HepG2 (cell line): ENCODE results near the gene SNX9. TPM values are rescaled to one million over a fixed set of nuclear protein-coding genes. Genes with fewer than 3 reads are reported as not detected.

Experiments
- BCL3 ChIP-seq: sonication (generic); formaldehyde crosslinking; IDR thresholded peaks from 2 replicates; pipeline ENCODE4 v1.5.1; 2020; ENCODE audit warnings: mild to moderate bottlenecking, missing genetic modification reagents, moderate library complexity
- CBFB ChIP-seq: sonication (generic); formaldehyde crosslinking; IDR thresholded peaks from 2 replicates; pipeline ENCODE4 v1.4.0; 2020; ENCODE audit warnings: missing genetic modification reagents
- CENPX ChIP-seq: sonication (generic); formaldehyde crosslinking; IDR thresholded peaks from 2 replicates; pipeline ENCODE4 v1.9.0; 2021; ENCODE audit warnings: mild to moderate bottlenecking, missing genetic modification reagents, moderate library complexity
- GABPB1 ChIP-seq: IDR thresholded peaks from 2 replicates; pipeline ENCODE4 v1.6.1; 2016; ENCODE audit warnings: mild to moderate bottlenecking, missing genetic modification reagents, moderate library complexity, missing compliant biosample characterization
- HES4 ChIP-seq: sonication (generic); formaldehyde crosslinking; IDR thresholded peaks from 2 replicates; pipeline ENCODE4 v1.9.0; 2021; ENCODE audit warnings: mild to moderate bottlenecking, missing genetic modification reagents, borderline replicate concordance
- HNRNPLL ChIP-seq: fragments of 200-400 bp; formaldehyde crosslinking; IDR thresholded peaks from 2 replicates; pipeline ENCODE4 v1.6.1; 2017; ENCODE audit warnings: mild to moderate bottlenecking, low read depth, low read length; ENCODE audit not compliant: poor library complexity, severe bottlenecking
- JUND ChIP-seq: sonication (generic); formaldehyde crosslinking; IDR thresholded peaks from 2 replicates; pipeline ENCODE4 v1.8.0; 2022; ENCODE audit warnings: mild to moderate bottlenecking, missing genetic modification reagents
- NCOA1 ChIP-seq: sonication (generic); formaldehyde crosslinking; IDR thresholded peaks from 2 replicates; pipeline ENCODE4 v1.9.0; 2021; ENCODE audit warnings: missing genetic modification reagents
- NFRKB ChIP-seq: fragments of 450-650 bp; IDR thresholded peaks from 2 replicates; pipeline ENCODE4 v1.6.1; 2017
- NPAS2 ChIP-seq: sonication (generic); formaldehyde crosslinking; IDR thresholded peaks from 2 replicates; pipeline ENCODE4 v1.8.0; 2022; ENCODE audit warnings: mild to moderate bottlenecking, missing genetic modification reagents, borderline replicate concordance
- SALL1 ChIP-seq: sonication (generic); formaldehyde crosslinking; IDR thresholded peaks from 2 replicates; pipeline ENCODE4 v1.8.0; 2022; ENCODE audit warnings: mild to moderate bottlenecking, missing genetic modification reagents
- SRY ChIP-seq: sonication (generic); formaldehyde crosslinking; IDR thresholded peaks from 2 replicates; pipeline ENCODE4 v1.8.0; 2022; ENCODE audit warnings: mild to moderate bottlenecking, missing genetic modification reagents
- SSRP1 ChIP-seq: IDR thresholded peaks from 2 replicates; pipeline ENCODE4 v1.6.1; 2016; ENCODE audit warnings: control low read depth
- ZFY ChIP-seq: sonication (generic); formaldehyde crosslinking; IDR thresholded peaks from 2 replicates; pipeline ENCODE4 v1.4.0; 2020; ENCODE audit warnings: missing genetic modification reagents
- ZNF263 ChIP-seq: sonication (generic); formaldehyde crosslinking; IDR thresholded peaks from 2 replicates; pipeline ENCODE4 v1.4.0; 2020; ENCODE audit warnings: missing genetic modification reagents
- ZNF274 ChIP-seq: sonication (generic); formaldehyde crosslinking; IDR thresholded peaks from 2 replicates; pipeline ENCODE4 v1.5.1; 2020; ENCODE audit warnings: mild to moderate bottlenecking, missing genetic modification reagents
- ZNF276 ChIP-seq: sonication (generic); formaldehyde crosslinking; IDR thresholded peaks from 2 replicates; pipeline ENCODE4 v1.4.0; 2020; ENCODE audit warnings: mild to moderate bottlenecking, low read depth, missing genetic modification reagents
- ZNF503 ChIP-seq: sonication (generic); formaldehyde crosslinking; IDR thresholded peaks from 2 replicates; pipeline ENCODE4 v1.4.0; 2020; ENCODE audit warnings: missing genetic modification reagents
- ZNF687 ChIP-seq: sonication (generic); formaldehyde crosslinking; IDR thresholded peaks from 2 replicates; pipeline ENCODE4 v1.5.1; 2020; ENCODE audit warnings: mild to moderate bottlenecking, missing genetic modification reagents, moderate library complexity
- ZNF879 ChIP-seq: sonication (generic); formaldehyde crosslinking; IDR thresholded peaks from 2 replicates; pipeline ENCODE4 v1.8.1; 2023; ENCODE audit warnings: missing genetic modification reagents
- polyA plus RNA-seq, 8 experiments: library from polyadenylated mRNA; depleted of rRNA in 3 of 8; stranded (reverse) in 7 of 8; unstranded in 1 of 8; fragments of >200 nt; fragmentation: Illumina TruSeq in 4 of 8; extraction: Trizol in 4 of 8; gene quantifications; 2 replicates each; pipeline versions ENCODE4 v1.2.1 to v1.2.3, GENCODE V29; 2011 to 2016; ENCODE audit warnings: low read depth in 4 of 8, missing spikeins in 1 of 8, mixed read lengths in 1 of 8; ENCODE audit not compliant: insufficient read depth in 1 of 8
- total RNA-seq, 5 experiments: library from RNA; depleted of rRNA; stranded (reverse); fragments of >200 nt; fragmentation: Illumina TruSeq; extraction: Trizol; gene quantifications; 2 replicates each; pipeline ENCODE4 v1.2.3, GENCODE V29; 2016; ENCODE audit warnings: low read depth in 1 of 5
- TF ChIP-seq, protein P1 (sequence below): sonication (generic); formaldehyde crosslinking; conservative IDR thresholded peaks from 2 replicates; pipeline ENCODE4 v1.4.0; 2020; ENCODE audit warnings: missing genetic modification reagents

The SNX9 gene
- total and polyA plus RNA-seq, 2 of the 13 experiments (the other 11 are each of a cell fraction or from before 2014, with no cell fraction given): 21.9 to 36.0 TPM

GRCh38 chr6:157953580-157954091, 130.6 kb downstream of the SNX9 start (continued):
- peak; percentile 70 for TF ChIP-seq ZNF687 (CRISPR knock-in tag)
- peak; percentile 41; the same call in 1 of the 2 replicates for TF ChIP-seq ZFY (CRISPR knock-in tag)
- TF ChIP-seq CBFB (CRISPR knock-in tag): no peak
- TF ChIP-seq SRY (CRISPR knock-in tag): no peak
- no peak for TF ChIP-seq NFRKB
- peak; percentile 9; the same call in 1 of the 2 replicates for TF ChIP-seq GABPB1 (CRISPR knock-in tag)
- TF ChIP-seq, protein P1, sequence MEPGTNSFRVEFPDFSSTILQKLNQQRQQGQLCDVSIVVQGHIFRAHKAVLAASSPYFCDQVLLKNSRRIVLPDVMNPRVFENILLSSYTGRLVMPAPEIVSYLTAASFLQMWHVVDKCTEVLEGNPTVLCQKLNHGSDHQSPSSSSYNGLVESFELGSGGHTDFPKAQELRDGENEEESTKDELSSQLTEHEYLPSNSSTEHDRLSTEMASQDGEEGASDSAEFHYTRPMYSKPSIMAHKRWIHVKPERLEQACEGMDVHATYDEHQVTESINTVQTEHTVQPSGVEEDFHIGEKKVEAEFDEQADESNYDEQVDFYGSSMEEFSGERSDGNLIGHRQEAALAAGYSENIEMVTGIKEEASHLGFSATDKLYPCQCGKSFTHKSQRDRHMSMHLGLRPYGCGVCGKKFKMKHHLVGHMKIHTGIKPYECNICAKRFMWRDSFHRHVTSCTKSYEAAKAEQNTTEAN (CRISPR knock-in tag): no peak; the same call in 1 of the 2 replicates
- TF ChIP-seq SSRP1 (CRISPR knock-in tag): no peak
- TF ChIP-seq ZNF879: 0 out of 2 replicates have a peak, but pooled peaks have one; percentile 57
- TF ChIP-seq ZNF503 (CRISPR knock-in tag): peak; percentile 39; the same call in 1 of the 2 replicates
- TF ChIP-seq BCL3 (CRISPR knock-in tag): peak; percentile 55; the same call in 1 of the 2 replicates
- TF ChIP-seq ZNF276 (CRISPR knock-in tag): no peak
- TF ChIP-seq HES4 (CRISPR knock-in tag): no peak
- TF ChIP-seq NCOA1: 0 out of 2 replicates have a peak, but pooled peaks have one; percentile 32
- no peak for TF ChIP-seq ZNF274 (CRISPR knock-in tag)
- peak; percentile 62; the same call in 1 of the 2 replicates for TF ChIP-seq JUND (CRISPR knock-in tag)
- no peak for TF ChIP-seq CENPX (CRISPR knock-in tag)
- peak; percentile 90 for TF ChIP-seq ZNF263 (CRISPR knock-in tag)
- TF ChIP-seq NPAS2 (CRISPR knock-in tag): no peak
- TF ChIP-seq SALL1: peak; percentile 19; the same call in 1 of the 2 replicates
- TF ChIP-seq HNRNPLL: no peak
